Gastrocnemius medialis (tissue), 4 donors: Measurements from ENCODE around the gene TOR1AIP2.

Experiments
- CTCF ChIP-seq, 5 experiments: fragments of 450-650 bp in 3 of 5; fragments of 200-600 bp in 2 of 5; sonication (generic) in 2 of 5; IDR thresholded peaks in 4 of 5; conservative IDR thresholded peaks in 1 of 5; 1 replicate in 4 of 5; 2 replicates in 1 of 5; pipeline ENCODE4 v1.5.1; 2016 to 2019; ENCODE audit warnings: antibody characterized with exemption in 5 of 5, mild to moderate bottlenecking in 3 of 5, moderate library complexity in 3 of 5
- POLR2A ChIP-seq, 2 donors: fragments of 450-650 bp; IDR thresholded peaks; one replicate each; pipeline ENCODE4 v1.6.1; 2017; ENCODE audit warnings: antibody characterized with exemption in 2 of 2, mild to moderate bottlenecking in 2 of 2, moderate library complexity in 2 of 2

DNA sequence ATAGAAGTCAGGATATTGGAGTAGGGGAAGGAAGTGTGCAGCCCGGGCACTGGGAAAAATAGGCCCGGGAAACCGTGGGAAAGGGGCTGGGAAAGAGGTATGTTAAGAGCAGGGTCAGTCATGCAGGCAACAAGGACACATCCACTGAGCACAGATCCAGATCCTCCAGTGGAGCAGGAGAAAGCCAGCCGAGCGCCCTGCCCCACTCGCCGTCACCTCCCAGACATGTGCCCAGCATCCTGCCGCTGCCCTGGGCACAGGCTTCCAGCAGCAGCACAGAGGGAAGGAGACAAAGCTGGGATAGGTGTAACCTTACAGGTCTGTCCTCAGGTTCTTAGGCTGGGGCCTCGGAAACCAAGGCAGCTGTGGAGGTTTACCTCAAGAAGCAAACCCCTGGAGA is 70.3 kb downstream of the TOR1AIP2 start:
- TF ChIP-seq CTCF (IDR thresholded peaks at IDR 0.05 in 4 of 5, conservative IDR thresholded peaks at IDR 0.05 in 1 of 5) (no peak), POLR2A (IDR thresholded peaks at IDR 0.05) (no peak)
